ENCODE results near the gene PPP3R1. TPM values are rescaled to one million over a fixed set of nuclear protein-coding genes. Genes with fewer than 3 reads are reported as not detected.
A peak's percentile ranks its signal among the peaks of the same experiment; 100 is the strongest.

Gene PPP3R1
- total and polyA plus RNA-seq, 2 of the 4 experiments (the other 2 are of a cell fraction), result 9.1 to 17.3 TPM

- WGBS, 2 experiments (ENCODE audit: extremely low coverage in 2 of 2, insufficient read length in 1 of 2), result no CpG with 5 or more reads among the region's 6 CpGs
- H3K27me3 ChIP-seq (ENCODE audit: control insufficient read depth, insufficient read depth, low read length), result no peaks in the 10 kb centered on the region
- H2AK9ac ChIP-seq (replicated peaks; ENCODE audit: low read depth, low read length, poor library complexity), result no peak overlapping the region
- H4K8ac ChIP-seq (ENCODE audit: low read depth in 2 of 2, low read length in 2 of 2), result no peak overlapping the region
- in situ Hi-C loops (cut with MboI; ENCODE audit: low sequenced_read_pairs), result no loop called here
- no peak overlapping the region for H2BK15ac ChIP-seq (ENCODE audit: low read depth, low read length)
- no peak overlapping the region for H3K4me3 ChIP-seq (ENCODE audit: insufficient read depth, low read depth, low read length)
- TF ChIP-seq CEBPB (IDR thresholded peaks at IDR 0.05; ENCODE audit: low read depth, low read length) (peak; percentile 97), SMC3 (IDR thresholded peaks at IDR 0.05; ENCODE audit: low read depth, low read length) (no peak), ELK1 (IDR thresholded peaks at IDR 0.05; ENCODE audit: borderline replicate concordance, low read depth, low read length) (no peak), MAZ (IDR thresholded peaks at IDR 0.05; ENCODE audit: borderline replicate concordance, low read depth, low read length) (no peak), BHLHE40 (IDR thresholded peaks at IDR 0.05; ENCODE audit: low read depth, low read length) (no peak), RAD21 (IDR thresholded peaks at IDR 0.05; ENCODE audit: low read length) (no peak)
- H4K91ac ChIP-seq (ENCODE audit: insufficient read depth, low read depth, low read length), result no peak overlapping the region
- POLR2A ChIA-PET (ENCODE audit: unreplicated experiment), result no interaction called here
- H2AFZ ChIP-seq (replicated peaks; ENCODE audit: low read length, poor library complexity), result no peak overlapping the region
- no peak overlapping the region for H3K18ac ChIP-seq (ENCODE audit: low read depth, low read length)
- no peak overlapping the region for H2BK20ac ChIP-seq (ENCODE audit: low read depth, low read length)
- DNase-seq (peak; percentile 49), ATAC-seq (ENCODE audit: low read depth) (peak; percentile 64)
- peaks cover 25% of the 10 kb centered on the region for H3K4me1 ChIP-seq (ENCODE audit: control insufficient read depth, insufficient read depth, low read length)
- no TSS peak for BruUV-seq (replicated peaks)
- H3K9me3 ChIP-seq (ENCODE audit: control insufficient read depth, insufficient read depth, low read length), result no peaks in the 10 kb centered on the region
- H4K20me1 ChIP-seq (ENCODE audit: insufficient read depth, low read length), result peaks cover 89% of the 10 kb centered on the region
- H2BK120ac ChIP-seq (ENCODE audit: low read depth, low read length), result no peak overlapping the region
- CTCF ChIA-PET, result interaction anchor here (1.0 kb wide), 1 partner anchor 14 kb away, joined by 3 read pairs; no protein-coding TSS in a partner anchor
- H3K9ac ChIP-seq (ENCODE audit: low read depth, low read length), result no peak overlapping the region
- dilution Hi-C loops (cut with HindIII; ENCODE audit: low sequenced_read_pairs, unreplicated experiment), result no loop called here
- peaks cover 6% of the 10 kb centered on the region for H3K36me3 ChIP-seq (ENCODE audit: control insufficient read depth, insufficient read depth, low read length)
- H4K5ac ChIP-seq (ENCODE audit: low read depth, low read length), result no peak overlapping the region
- H3K9me1 ChIP-seq (ENCODE audit: insufficient read depth, low read length), result peaks cover 6% of the 10 kb centered on the region
- H2BK5ac ChIP-seq (ENCODE audit: low read depth, low read length, poor library complexity, severe bottlenecking), result peak overlapping the region; percentile 32
- no peak overlapping the region for H3K23ac ChIP-seq (ENCODE audit: low read depth, low read length)
- H2AK5ac ChIP-seq (ENCODE audit: low read depth, low read length), result no peak overlapping the region
- no peak overlapping the region for H3K27ac ChIP-seq (ENCODE audit: insufficient read depth, low read length)
- no peak overlapping the region for H3K56ac ChIP-seq (ENCODE audit: extremely low read depth, insufficient read depth, low read length)
- no peak overlapping the region for H3K14ac ChIP-seq (replicated peaks; ENCODE audit: low read depth, low read length)
- intact Hi-C loops (cut with micrococcal nuclease), result loop anchor here (5.0 kb wide), 1 partner anchor 37 kb away; no protein-coding TSS in a partner anchor
- H3K79me1 ChIP-seq (ENCODE audit: low read depth in 1 of 2, low read length in 2 of 2), result peaks cover 0 to 46% of the 10 kb centered on the region in 2 experiments; a peak in 3 of 4 replicates
- no peak overlapping the region for H3K4ac ChIP-seq (ENCODE audit: low read depth, low read length)
- peak overlapping the region; percentile 86 for H3K4me2 ChIP-seq (ENCODE audit: low read depth, low read length)
These were observed 13.1 kb downstream of the PPP3R1 start for GRCh38 chr2:68238955-68239822.
